ENCODE data around the gene SORD. TPM values are rescaled to one million over a fixed set of nuclear protein-coding genes. Genes with fewer than 3 reads are reported as not detected.

SORD gene
- total RNA-seq, 1 donor from 2014 or later = 1.6 TPM

DNA sequence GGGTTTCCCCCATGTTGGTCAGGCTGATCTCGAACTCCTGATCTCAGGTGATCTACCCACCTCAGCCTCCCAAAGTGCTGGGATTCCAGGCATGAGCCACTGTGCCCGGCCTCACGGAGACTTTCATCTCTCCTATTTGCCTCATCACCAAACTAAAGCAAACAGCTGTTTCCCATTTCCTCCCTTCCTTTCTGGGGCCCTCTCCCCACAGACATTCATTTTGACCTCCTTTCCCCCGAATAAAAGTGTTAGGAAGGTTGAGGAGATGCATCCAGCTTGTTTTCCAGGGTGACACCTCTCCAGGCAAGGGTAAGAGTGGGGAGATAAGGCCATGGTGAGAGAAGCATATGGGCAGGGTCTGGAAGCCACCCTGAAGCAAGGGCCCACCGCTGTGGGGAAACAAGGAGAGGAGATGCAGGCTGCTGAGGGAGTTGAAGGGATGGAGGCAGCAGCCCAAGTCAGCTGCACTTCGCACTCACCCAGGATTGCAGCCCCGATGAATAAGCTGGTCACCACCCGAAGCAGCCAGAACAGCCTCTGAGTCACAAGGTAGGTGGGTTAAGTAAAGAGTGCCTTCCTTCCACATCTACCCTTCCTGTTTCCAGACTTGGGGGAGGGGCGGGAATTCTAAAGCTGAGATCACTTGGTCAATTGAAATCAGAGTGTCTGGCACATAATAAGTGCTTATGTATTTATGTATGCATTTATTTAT lies 98.9 kb downstream of the SORD start:
- Histone ChIP-seq H3K27me3 (ENCODE audit: control insufficient read depth in 3 of 3, insufficient read depth in 3 of 3, low read length in 3 of 3) (peaks cover 31 to 59% (median 51%) of the 10 kb centered on the region in 3 donors), H3K9ac (ENCODE audit: low read depth in 1 of 3, low read length in 3 of 3) (no peak overlapping the region), H3K27ac (ENCODE audit: low read depth, low read length) (no peak overlapping the region), H3K4me3 (ENCODE audit: low read length in 3 of 3) (no peak overlapping the region), H3K36me3 (ENCODE audit: control insufficient read depth in 3 of 3, insufficient read depth in 3 of 3, low read length in 3 of 3) (no peaks in the 10 kb centered on the region), H3K4me1 (ENCODE audit: control insufficient read depth in 3 of 3, insufficient read depth in 3 of 3, low read length in 3 of 3) (peaks cover 6 to 9% (median 9%) of the 10 kb centered on the region in 3 donors), H3K9me3 (ENCODE audit: control insufficient read depth in 3 of 3, low read length in 3 of 3) (no peaks in the 10 kb centered on the region)

DNA sequence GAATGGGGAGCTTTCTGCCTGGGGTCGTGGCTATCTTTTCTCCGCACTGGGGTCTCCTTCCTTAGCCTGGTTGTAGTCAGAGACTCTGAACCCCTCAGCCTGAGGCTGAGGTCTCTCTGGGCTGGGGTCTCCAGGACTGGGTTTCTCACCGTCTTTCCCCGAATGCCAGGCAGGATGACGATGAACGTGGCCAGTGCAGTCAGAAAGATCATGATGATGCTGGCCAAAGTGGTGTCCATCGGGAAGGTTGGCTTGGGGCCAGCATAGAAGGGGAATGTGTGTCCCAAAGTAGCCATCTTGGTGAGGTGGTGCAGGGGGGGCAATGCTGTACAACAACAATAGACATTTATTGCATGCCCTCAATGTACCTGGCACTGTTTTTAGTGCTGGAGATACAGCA lies 99.7 kb downstream of the SORD start:
- no peak overlapping the region for H3K4me3 ChIP-seq (ENCODE audit: low read length in 3 of 3)
- H3K9ac ChIP-seq (ENCODE audit: low read depth in 1 of 3, low read length in 3 of 3) = no peak overlapping the region
- peaks cover 2 to 3% (median 2%) of the 10 kb centered on the region in 3 donors for H3K4me1 ChIP-seq (ENCODE audit: control insufficient read depth in 3 of 3, insufficient read depth in 3 of 3, low read length in 3 of 3)
- H3K27ac ChIP-seq (ENCODE audit: low read depth, low read length) = no peak overlapping the region
- no peaks in the 10 kb centered on the region for H3K9me3 ChIP-seq (ENCODE audit: control insufficient read depth in 3 of 3, low read length in 3 of 3)
- H3K27me3 ChIP-seq (ENCODE audit: control insufficient read depth in 3 of 3, insufficient read depth in 3 of 3, low read length in 3 of 3) = peaks cover 26 to 51% (median 48%) of the 10 kb centered on the region in 3 donors
- no peaks in the 10 kb centered on the region for H3K36me3 ChIP-seq (ENCODE audit: control insufficient read depth in 3 of 3, insufficient read depth in 3 of 3, low read length in 3 of 3)

DNA sequence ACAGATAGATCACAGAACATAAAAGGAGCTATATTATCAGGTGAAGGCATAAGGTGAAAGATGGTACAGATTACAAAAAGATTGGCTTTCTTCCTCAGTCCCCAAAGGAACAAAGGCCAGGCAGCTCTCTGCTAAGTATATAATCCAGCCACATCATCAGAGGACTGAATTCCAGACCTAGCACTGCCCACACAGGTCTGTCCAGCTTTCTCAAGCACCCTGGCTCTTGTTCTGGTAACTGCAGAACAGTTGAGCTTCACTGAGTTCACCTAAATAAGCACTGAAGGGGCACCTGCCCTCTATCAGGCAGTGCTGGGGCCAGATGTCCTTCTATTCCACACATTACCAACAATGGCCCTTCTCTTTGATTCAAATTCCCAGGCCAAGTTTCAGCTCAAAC lies 100.4 kb downstream of the SORD start:
- no peaks in the 10 kb centered on the region for H3K4me1 ChIP-seq (ENCODE audit: control insufficient read depth in 3 of 3, insufficient read depth in 3 of 3, low read length in 3 of 3)
- no peak overlapping the region for H3K9ac ChIP-seq (ENCODE audit: low read depth in 1 of 3, low read length in 3 of 3)
- no peak overlapping the region for H3K27ac ChIP-seq (ENCODE audit: low read depth, low read length)
- no peaks in the 10 kb centered on the region for H3K9me3 ChIP-seq (ENCODE audit: control insufficient read depth in 3 of 3, low read length in 3 of 3)
- H3K36me3 ChIP-seq (ENCODE audit: control insufficient read depth in 3 of 3, insufficient read depth in 3 of 3, low read length in 3 of 3) = no peaks in the 10 kb centered on the region
- no peak overlapping the region for H3K4me3 ChIP-seq (ENCODE audit: low read length in 3 of 3)
- H3K27me3 ChIP-seq (ENCODE audit: control insufficient read depth in 3 of 3, insufficient read depth in 3 of 3, low read length in 3 of 3) = peaks cover 30 to 54% (median 52%) of the 10 kb centered on the region in 3 donors

DNA sequence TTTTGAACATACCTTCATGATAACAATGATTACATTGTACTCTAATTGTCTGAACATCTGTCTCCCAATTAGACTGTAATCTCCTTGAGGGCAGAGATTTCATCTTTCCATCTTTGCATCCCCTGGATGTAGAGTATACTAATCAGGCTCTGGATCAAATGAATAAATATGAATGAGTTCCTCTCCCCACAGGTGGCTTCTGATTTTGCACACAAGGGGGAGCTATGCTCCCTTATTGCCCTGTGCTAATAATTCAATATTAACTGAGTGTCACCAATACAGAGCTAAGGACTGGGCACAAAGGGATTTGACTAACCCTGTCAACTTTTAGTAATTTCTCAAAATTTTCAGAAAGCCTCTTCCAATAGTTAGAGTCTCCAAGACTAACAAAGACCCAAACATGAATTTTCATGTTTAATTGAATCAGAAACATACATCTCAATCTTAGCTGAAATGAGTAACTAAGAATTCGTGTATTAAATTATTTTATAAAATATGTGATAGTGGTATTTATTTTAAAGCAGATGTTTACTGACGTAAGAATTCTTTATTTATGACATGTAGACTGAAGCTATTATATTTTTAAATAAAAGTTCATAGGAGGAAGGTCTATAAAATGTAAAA lies 103.7 kb downstream of the SORD start:
- H3K9ac ChIP-seq (ENCODE audit: low read depth in 1 of 3, low read length in 3 of 3) = no peak overlapping the region
- no peaks in the 10 kb centered on the region for H3K9me3 ChIP-seq (ENCODE audit: control insufficient read depth in 3 of 3, low read length in 3 of 3)
- H3K27me3 ChIP-seq (ENCODE audit: control insufficient read depth in 3 of 3, insufficient read depth in 3 of 3, low read length in 3 of 3) = peaks cover 43 to 54% (median 53%) of the 10 kb centered on the region in 3 donors
- H3K4me1 ChIP-seq (ENCODE audit: control insufficient read depth in 3 of 3, insufficient read depth in 3 of 3, low read length in 3 of 3) = no peaks in the 10 kb centered on the region
- H3K36me3 ChIP-seq (ENCODE audit: control insufficient read depth in 3 of 3, insufficient read depth in 3 of 3, low read length in 3 of 3) = no peaks in the 10 kb centered on the region
- H3K27ac ChIP-seq (ENCODE audit: low read depth, low read length) = no peak overlapping the region
- H3K4me3 ChIP-seq (ENCODE audit: low read length in 3 of 3) = no peak overlapping the region

Small RNA genes lying within 50 kb of the gene (small RNA-seq; reads per million reads assigned to genes)
- gene RF00019 (not detected), gene RNU1-78P (not detected), gene RNU6-966P (not detected)

Other genes with a start within 250 kb of the SORD start
- gene TERB2, start 66.5 kb upstream of the SORD start, total RNA-seq = not detected
- under 0.01 TPM for gene DUOX2, start 91.0 kb downstream of the SORD start, total RNA-seq
- gene DUOXA2, start 91.1 kb downstream of the SORD start, total RNA-seq = not detected
- gene DUOXA1, start 106.7 kb downstream of the SORD start, total RNA-seq = not detected
- under 0.01 TPM for gene DUOX1, start 106.8 kb downstream of the SORD start, total RNA-seq
- gene SHF, start 164.8 kb downstream of the SORD start, total RNA-seq = 8.4 TPM
- gene SLC28A2, start 229.0 kb downstream of the SORD start, total RNA-seq = not detected

Data from skeletal muscle tissue (tissue), 5 donors.